Loucy (cell line): ENCODE results near the gene SLC9A9.

Experiments used
- EZH2phosphoT487 ChIP-seq: fragments of 200-600 bp; IDR thresholded peaks from 2 replicates; pipeline ENCODE4 v1.6.1; 2018; ENCODE audit warnings: antibody characterized with exemption, mild to moderate bottlenecking, moderate library complexity, borderline replicate concordance
- TF ChIP-seq, protein P1 (sequence below): fragments of 200-600 bp; sonication (generic); conservative IDR thresholded peaks from 2 replicates; pipeline ENCODE4 v1.5.1; 2014; ENCODE audit warnings: mild to moderate bottlenecking, antibody characterized with exemption, low read length

DNA sequence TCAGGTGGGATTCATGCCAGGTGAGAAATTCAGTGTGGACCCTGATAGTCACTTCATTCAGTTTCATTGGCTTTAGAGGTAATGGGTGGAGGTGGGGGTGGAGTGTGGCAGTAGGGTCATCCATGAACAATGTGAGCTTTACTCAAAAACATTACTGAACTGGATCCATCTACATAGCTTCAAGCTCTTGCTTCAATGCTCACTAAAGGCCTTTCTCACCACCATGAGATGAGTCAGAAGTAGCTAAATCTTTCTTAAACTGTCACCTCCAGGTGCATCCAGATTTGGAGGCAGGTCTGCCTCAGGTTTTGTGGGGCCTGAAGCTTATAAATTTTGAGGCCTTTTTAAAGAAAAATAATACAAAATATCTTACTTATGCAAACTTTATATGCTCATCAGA is 365.1 kb downstream of the SLC9A9 start:
- TF ChIP-seq, protein P1, sequence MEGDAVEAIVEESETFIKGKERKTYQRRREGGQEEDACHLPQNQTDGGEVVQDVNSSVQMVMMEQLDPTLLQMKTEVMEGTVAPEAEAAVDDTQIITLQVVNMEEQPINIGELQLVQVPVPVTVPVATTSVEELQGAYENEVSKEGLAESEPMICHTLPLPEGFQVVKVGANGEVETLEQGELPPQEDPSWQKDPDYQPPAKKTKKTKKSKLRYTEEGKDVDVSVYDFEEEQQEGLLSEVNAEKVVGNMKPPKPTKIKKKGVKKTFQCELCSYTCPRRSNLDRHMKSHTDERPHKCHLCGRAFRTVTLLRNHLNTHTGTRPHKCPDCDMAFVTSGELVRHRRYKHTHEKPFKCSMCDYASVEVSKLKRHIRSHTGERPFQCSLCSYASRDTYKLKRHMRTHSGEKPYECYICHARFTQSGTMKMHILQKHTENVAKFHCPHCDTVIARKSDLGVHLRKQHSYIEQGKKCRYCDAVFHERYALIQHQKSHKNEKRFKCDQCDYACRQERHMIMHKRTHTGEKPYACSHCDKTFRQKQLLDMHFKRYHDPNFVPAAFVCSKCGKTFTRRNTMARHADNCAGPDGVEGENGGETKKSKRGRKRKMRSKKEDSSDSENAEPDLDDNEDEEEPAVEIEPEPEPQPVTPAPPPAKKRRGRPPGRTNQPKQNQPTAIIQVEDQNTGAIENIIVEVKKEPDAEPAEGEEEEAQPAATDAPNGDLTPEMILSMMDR, result no peak
- TF ChIP-seq EZH2phosphoT487, result no peak
